Right hindlimb (tissue), 1 donor: ENCODE results near the gene FRMPD1.
"Not testable (repeated sequence)": the region's sequence is repeated elsewhere in the genome, so short reads cannot be mapped to it uniquely, and the experiment has no call there.

Experiments
- DNase-seq: peaks from one replicate; pipeline ENCODE4 v3.0.0-alpha.2; 2018

The FRMPD1 gene, protein sequence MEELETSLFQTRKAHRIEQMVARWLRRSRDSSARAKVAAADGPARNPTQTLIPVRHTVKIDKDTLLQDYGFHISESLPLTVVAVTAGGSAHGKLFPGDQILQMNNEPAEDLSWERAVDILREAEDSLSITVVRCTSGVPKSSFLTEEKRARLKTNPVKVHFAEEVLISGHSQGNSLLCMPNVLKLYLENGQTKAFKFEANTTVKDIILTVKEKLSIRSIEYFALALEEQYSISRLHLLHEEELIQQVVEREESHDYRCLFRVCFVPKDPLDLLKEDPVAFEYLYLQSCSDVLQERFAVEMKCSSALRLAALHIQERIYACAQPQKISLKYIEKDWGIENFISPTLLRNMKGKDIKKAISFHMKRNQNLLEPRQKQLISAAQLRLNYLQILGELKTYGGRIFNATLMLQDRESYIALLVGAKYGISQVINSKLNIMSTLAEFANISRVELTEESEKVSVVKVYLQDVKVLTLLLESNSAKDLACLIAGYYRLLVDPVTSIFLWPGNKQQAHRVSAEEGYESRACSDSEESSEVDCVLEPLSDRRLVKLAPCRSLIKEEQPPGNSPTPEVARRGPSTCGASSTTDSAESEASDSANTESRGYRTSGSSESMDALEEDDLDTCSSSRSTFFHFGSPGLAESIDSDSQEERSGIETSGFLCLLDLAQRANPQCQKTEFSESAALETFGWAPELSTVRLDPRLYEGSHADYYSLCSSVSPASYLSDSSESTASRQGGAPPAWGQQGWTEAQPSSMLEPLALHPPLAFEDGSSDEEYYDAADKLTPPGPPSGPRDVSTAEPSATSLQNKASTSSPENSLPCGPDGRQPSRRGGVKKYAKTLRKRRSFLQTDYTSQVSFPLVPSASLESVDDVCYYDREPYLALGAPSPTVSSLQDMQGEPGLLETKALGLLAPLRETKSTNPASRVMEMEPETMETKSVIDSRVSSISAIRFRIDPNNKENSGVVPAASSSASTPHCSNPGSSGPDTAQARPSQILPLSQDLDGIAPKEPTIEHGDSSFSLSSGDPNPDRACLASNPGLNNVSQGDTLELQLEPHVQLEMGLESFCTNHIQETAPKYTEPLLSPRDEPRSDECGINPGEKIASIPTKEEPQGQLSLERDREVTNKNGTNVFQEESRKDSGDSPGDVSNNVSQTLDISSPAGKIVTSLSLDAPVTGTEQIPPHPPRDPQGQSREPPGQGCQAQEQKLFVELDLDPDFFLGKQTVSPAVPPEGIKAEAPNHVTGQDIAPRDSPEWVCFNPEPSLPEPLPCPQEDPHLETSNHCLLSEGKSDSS (N-terminal part only)

DNA sequence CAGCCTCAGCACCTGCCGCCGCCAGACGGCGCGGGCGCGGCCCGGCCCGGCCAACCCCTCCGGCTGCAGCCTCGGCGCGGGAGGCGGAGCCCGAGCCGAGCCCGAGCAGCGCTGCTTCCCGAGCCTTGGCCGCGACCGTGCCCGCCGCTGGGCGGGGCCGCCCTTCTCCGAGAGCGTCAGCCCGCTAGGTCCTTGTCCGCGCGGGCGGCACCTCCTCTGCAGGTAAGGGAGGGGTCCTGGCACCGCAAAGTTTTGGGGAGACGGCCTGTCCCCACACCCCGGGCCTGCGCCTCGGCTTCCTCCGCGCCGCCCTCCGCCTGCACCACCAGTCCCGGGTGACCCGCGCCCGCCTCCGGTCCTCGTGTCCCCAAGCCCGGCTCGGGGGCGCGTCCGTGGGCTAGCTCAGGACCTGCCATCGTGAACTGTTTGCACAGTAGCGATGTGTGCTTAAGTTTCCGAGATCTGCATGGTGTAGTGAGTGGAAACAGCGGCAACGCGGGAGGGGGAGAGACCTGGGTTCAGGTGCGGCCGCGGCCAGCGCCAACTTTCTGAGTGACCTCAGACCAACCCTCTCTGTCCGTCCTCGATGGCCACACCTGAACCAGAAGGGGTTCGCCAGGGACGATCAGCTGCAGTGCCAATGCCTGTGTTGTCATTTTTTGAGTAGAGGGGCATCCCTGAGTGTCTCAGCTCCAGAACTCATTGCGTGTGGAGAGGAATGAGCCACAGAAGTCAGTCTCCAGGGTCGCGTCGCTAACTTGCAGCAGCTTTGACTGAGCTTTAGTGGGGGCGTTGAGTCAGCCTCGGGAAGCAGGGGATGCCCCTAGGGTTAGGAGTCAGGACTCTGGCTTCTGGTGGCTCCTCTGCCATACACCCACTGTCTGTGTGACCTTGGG is at the start of gene FRMPD1:
FRMPD1 (plus strand) TSS at position 82 of the 896 bp plus-strand sequence. CDS start 41,688 bp downstream, outside the sequence.
- peak; percentile 82 for DNase-seq

DNA sequence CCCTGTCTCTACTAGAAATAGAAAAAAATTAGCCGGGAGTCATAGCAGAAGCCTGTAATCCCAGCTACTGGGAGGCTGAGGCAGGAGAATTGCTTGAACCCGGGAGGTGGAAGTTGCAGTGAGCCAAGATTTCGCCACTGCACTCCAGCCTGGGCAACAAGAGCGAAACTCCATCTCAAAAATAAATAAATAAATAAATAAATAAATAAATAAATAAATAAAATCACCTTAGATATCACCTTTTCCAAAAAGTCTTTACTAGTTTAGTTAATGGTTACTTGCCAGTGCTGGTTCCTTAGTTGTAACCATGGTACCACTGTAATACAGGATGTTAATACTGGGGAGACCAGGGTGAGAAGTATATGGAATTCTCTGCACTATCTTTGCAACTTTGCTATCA is 48.7 kb upstream of the FRMPD1 start:
- DNase-seq: not testable (repeated sequence)

- DNase-seq: no peak
Measured at GRCh38 chr9:37602817-37603216, 47.9 kb upstream of the FRMPD1 start.

DNA sequence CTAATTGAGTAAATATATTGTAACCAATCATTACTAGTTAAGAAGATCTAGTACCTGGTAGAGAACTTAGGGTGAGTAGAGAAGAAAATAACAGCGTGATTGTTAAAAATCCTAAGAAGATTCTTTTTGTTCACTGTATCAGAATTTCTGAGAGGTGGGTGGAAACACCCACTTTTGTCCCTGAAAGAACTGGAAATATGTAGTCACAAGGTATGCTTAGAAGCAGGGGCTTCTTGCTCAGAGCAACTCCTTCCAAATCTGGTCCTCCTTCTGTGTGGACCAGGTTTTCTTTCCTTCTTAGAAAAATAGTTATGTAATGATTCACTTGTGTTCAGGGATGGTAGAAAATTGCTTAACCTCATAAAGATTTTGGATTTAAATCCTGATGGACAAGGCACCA is 46.5 kb upstream of the FRMPD1 start:
- DNase-seq: no peak

- no peak for DNase-seq
Measured at GRCh38 chr9:37608250-37608649, 42.5 kb upstream of the FRMPD1 start.

- DNase-seq: no peak
Measured at GRCh38 chr9:37609735-37610397, 40.9 kb upstream of the FRMPD1 start.

GRCh38 chr9:37611014-37611413 is 39.7 kb upstream of the FRMPD1 start:
- no peak for DNase-seq

- no peak for DNase-seq
Measured at GRCh38 chr9:37611961-37612360, 38.8 kb upstream of the FRMPD1 start.

GRCh38 chr9:37617161-37617560 is 33.6 kb upstream of the FRMPD1 start:
- DNase-seq: no peak

DNA sequence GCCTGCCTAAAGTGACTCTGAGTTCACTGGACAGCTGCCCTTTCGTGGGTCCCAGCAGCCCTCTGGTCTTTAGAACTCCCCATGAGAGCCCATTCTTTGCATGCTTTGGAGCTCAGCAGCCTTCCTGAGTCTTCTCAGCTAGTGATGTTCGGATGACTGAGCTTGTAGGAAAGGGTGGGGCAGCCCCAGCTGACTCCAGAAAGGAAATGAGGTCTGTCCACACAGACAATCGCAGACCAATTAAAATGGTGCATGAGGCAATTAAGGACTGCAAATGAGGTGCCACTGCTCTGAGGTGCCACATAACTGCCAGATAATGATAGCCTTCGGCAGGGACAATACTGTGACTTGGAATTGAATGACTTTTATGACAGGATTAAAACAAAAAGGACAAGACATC is 32.9 kb upstream of the FRMPD1 start:
- DNase-seq: no peak

GRCh38 chr9:37618817-37619216 is 31.9 kb upstream of the FRMPD1 start:
- DNase-seq: no peak

- DNase-seq: no peak
Measured at GRCh38 chr9:37619806-37620205, 30.9 kb upstream of the FRMPD1 start.

GRCh38 chr9:37620396-37620795 is 30.4 kb upstream of the FRMPD1 start:
- DNase-seq: no peak

GRCh38 chr9:37621273-37622121 is 29.3 kb upstream of the FRMPD1 start:
- peak; percentile 31 for DNase-seq

- DNase-seq: no peak
Measured at GRCh38 chr9:37622462-37622861, 28.3 kb upstream of the FRMPD1 start.

GRCh38 chr9:37623267-37623666 is 27.5 kb upstream of the FRMPD1 start:
- no peak for DNase-seq

DNA sequence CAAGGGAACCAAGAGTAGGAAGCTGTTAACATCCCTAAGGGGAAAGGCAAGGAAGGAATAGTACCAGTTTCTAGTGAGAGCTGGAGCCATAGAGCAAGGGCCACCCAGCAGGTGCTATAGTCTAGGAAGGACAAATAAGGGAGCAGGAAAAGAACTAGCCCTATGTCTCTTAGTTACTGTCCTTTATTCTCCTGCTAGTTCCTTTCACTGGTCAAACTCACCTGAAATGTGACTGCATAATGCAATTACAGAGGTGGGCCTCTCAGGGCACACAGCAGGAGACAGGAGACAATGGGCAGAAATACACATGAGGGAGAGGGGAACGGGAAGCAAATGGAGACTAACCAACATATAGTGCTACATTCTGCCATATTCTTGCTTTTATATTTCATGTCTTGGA is 26.7 kb upstream of the FRMPD1 start:
- no peak for DNase-seq

DNA sequence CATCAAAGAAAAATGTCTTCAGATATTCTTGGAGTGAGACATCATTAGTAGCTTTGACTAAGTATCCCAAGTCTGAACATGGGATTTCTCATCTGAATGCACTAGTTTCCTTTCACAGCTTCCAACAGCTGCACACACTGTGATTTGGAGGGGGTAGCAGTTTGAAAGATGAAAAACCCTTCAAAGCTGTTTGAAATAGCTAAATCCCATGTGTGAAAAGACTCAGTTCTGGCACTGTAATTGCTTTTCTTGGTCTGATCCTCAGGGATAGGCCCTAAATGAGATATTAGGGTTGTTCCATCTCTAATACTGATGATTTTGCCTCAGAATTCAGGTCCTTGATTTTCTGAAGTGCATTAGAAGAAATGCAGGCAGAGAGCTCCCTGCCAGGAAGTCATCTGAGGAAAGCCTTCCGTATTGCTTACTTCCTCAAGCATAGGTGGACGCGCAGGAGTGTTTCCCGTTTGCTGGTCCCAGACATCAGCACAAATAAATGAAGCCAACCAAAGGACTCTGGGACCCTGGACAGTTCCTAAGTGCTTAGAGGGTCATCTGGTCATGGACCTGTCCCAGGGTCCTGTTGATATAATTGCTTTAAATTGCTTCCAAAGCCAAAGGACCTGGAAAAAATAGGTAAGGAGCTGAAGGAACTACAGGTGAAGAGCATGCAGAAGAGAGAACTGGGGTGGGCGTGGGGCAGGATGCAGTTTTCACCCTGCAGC is 25.6 kb upstream of the FRMPD1 start:
- no peak for DNase-seq

DNA sequence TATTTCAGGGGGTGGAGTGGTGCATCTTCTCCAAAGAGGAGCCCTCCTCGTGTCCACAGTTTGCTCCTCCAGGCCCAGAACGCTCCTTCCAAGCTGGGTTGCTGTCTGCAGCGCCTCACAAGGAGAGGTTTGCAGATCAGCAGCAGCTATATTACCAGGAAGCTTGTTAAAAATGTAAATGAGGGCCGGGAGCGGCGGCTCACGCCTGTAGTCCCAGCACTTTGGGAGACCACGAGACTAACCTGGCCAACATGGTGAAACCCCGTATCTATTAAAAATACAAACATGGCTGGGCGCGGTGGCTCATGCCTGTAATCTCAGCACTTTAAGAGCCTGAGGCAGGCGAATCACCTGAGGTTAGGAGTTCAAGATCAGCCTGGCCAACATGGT is 25.0 kb upstream of the FRMPD1 start:
- DNase-seq: no peak
